CD14-positive monocyte (primary cell): Measurements from ENCODE around the gene TRIM65. TPM values are rescaled to one million over a fixed set of nuclear protein-coding genes. Genes with fewer than 3 reads are reported as not detected.

Experiments
- DNase-seq, 3 donors: peaks; one replicate each; pipeline ENCODE4 v3.0.0-alpha.2; 2011 to 2022
- H2AFZ ChIP-seq: 2 replicates; pipeline ENCODE4 v1.6.0; 2012; ENCODE audit warnings: mild to moderate bottlenecking, low read depth, low read length, inconsistent platforms; ENCODE audit not compliant: insufficient read depth, poor library complexity, severe bottlenecking
- H3K27ac ChIP-seq, 2 donors: 1 replicate in 1 of 2; 2 replicates in 1 of 2; pipeline ENCODE4 v1.5.1; 2012 to 2013; ENCODE audit warnings: low read length in 2 of 2, control low read depth in 1 of 2, inconsistent platforms in 1 of 2, low read depth in 1 of 2, mild to moderate bottlenecking in 1 of 2
- H3K27me3 ChIP-seq, 2 donors: one replicate each; pipeline versions ENCODE4 v1.6.0 to v1.6.1; 2011 to 2013; ENCODE audit warnings: low read length in 2 of 2; ENCODE audit not compliant: control insufficient read depth in 2 of 2, insufficient read depth in 2 of 2
- H3K36me3 ChIP-seq, 2 donors: replicated peaks in 1 of 2; 1 replicate in 1 of 2; 2 replicates in 1 of 2; pipeline versions ENCODE4 v1.5.1 to v1.6.1; 2012 to 2013; ENCODE audit warnings: low read length in 2 of 2, control low read depth in 1 of 2, inconsistent platforms in 1 of 2, mild to moderate bottlenecking in 1 of 2; ENCODE audit not compliant: insufficient read depth in 2 of 2, control insufficient read depth in 1 of 2
- H3K4me1 ChIP-seq, 2 donors: 1 replicate in 1 of 2; 2 replicates in 1 of 2; pipeline versions ENCODE4 v1.5.1 to v1.6.1; 2012 to 2013; ENCODE audit warnings: low read length in 2 of 2, control low read depth in 1 of 2, inconsistent platforms in 1 of 2, mild to moderate bottlenecking in 1 of 2, moderate library complexity in 1 of 2; ENCODE audit not compliant: insufficient read depth in 2 of 2, control insufficient read depth in 1 of 2
- H3K4me2 ChIP-seq: replicated peaks from 2 replicates; pipeline ENCODE3; 2012; ENCODE audit warnings: low read length, moderate library complexity, mild to moderate bottlenecking; ENCODE audit not compliant: poor library complexity, severe bottlenecking; ENCODE audit errors: extremely low read depth
- H3K4me3 ChIP-seq, 3 experiments: fragments of 200-600 bp in 1 of 3; sonication (generic) in 1 of 3; replicated peaks in 1 of 3; 1 replicate in 2 of 3; 2 replicates in 1 of 3; pipeline ENCODE4 v1.5.1; 2011 to 2013; ENCODE audit warnings: low read length in 3 of 3, mild to moderate bottlenecking in 3 of 3, control low read depth in 2 of 3, low read depth in 2 of 3, inconsistent platforms in 1 of 3, moderate library complexity in 1 of 3
- H3K79me2 ChIP-seq: 2 replicates; pipeline ENCODE4 v1.6.0; 2012; ENCODE audit warnings: mild to moderate bottlenecking, control low read depth, inconsistent platforms, low read length, moderate library complexity; ENCODE audit not compliant: insufficient read depth
- H3K9ac ChIP-seq: 2 replicates; pipeline ENCODE4 v1.6.0; 2017; ENCODE audit warnings: low read length, mild to moderate bottlenecking; ENCODE audit not compliant: insufficient read depth, poor library complexity, severe bottlenecking
- H3K9me3 ChIP-seq, 2 donors: replicated peaks in 1 of 2; 1 replicate in 1 of 2; 2 replicates in 1 of 2; pipeline versions ENCODE4 v1.5.1 to v1.6.1; 2012 to 2013; ENCODE audit warnings: low read length in 2 of 2, control low read depth in 1 of 2; ENCODE audit not compliant: control insufficient read depth in 1 of 2, insufficient read depth in 1 of 2
- H4K20me1 ChIP-seq: 2 replicates; pipeline ENCODE4 v1.6.0; 2012; ENCODE audit warnings: mild to moderate bottlenecking, low read length, control low read depth, moderate library complexity; ENCODE audit not compliant: insufficient read depth
- H3K27ac Mint-ChIP-seq, 7 donors: one replicate each; pipeline ENCODE4 v1.8.0; 2020; ENCODE audit warnings: mild to moderate bottlenecking in 7 of 7, mixed read lengths in 7 of 7, moderate library complexity in 6 of 7, inconsistent platforms in 2 of 7
- H3K27me3 Mint-ChIP-seq, 3 donors: one replicate each; pipeline ENCODE4 v1.8.0; 2021 to 2022; ENCODE audit warnings: low read depth in 3 of 3, mild to moderate bottlenecking in 3 of 3, mixed read lengths in 3 of 3, moderate library complexity in 3 of 3, inconsistent platforms in 1 of 3
- H3K36me3 Mint-ChIP-seq, 2 donors: one replicate each; pipeline ENCODE4 v1.8.0; 2020; ENCODE audit warnings: mixed read lengths in 2 of 2, inconsistent platforms in 1 of 2, mild to moderate bottlenecking in 1 of 2
- H3K4me1 Mint-ChIP-seq: one replicate; pipeline ENCODE4 v1.8.0; 2020; ENCODE audit warnings: mild to moderate bottlenecking, mixed read lengths
- H3K4me3 Mint-ChIP-seq, 2 donors: one replicate each; pipeline ENCODE4 v1.8.0; 2020; ENCODE audit warnings: mild to moderate bottlenecking in 2 of 2, mixed read lengths in 2 of 2, moderate library complexity in 1 of 2
- H3K9me3 Mint-ChIP-seq, 7 donors: one replicate each; pipeline ENCODE4 v1.8.0; 2020 to 2022; ENCODE audit warnings: mixed read lengths in 7 of 7, mild to moderate bottlenecking in 6 of 7, moderate library complexity in 6 of 7, inconsistent platforms in 2 of 7
- CTCF ChIP-seq: fragments of 200-600 bp; IDR thresholded peaks from one replicate; pipeline ENCODE4 v1.8.0; 2022; ENCODE audit warnings: antibody characterized with exemption, mild to moderate bottlenecking
- WGBS: methylation state at CpG from one replicate; pipeline ENCODE4 v1.1.5; 2013; ENCODE audit warnings: missing lambda C conversion rate; ENCODE audit not compliant: insufficient coverage; 5-methylcytosine and 5-hydroxymethylcytosine counted together
- intact Hi-C, 2 donors: fragments of 100-400 bp; cut with micrococcal nuclease; formaldehyde crosslinking; loops; one replicate each; pipeline versions ENCODE4 v1.15.0 to v1.15.1; 2023
- polyA plus RNA-seq, 3 donors: library from polyadenylated mRNA; depleted of rRNA in 1 of 3; unstranded in 2 of 3; stranded (reverse) in 1 of 3; fragments of 300-500 nt in 2 of 3; fragments of >200 nt in 1 of 3; fragmentation: Illumina TruSeq in 2 of 3; gene quantifications; 1 replicate in 2 of 3; 2 replicates in 1 of 3; pipeline ENCODE4 v1.2.3, GENCODE V29; 2012 to 2021

Gene TRIM65
- polyA plus RNA-seq, 3 donors, result 5.6 to 10.4 (median 5.9) TPM

DNA sequence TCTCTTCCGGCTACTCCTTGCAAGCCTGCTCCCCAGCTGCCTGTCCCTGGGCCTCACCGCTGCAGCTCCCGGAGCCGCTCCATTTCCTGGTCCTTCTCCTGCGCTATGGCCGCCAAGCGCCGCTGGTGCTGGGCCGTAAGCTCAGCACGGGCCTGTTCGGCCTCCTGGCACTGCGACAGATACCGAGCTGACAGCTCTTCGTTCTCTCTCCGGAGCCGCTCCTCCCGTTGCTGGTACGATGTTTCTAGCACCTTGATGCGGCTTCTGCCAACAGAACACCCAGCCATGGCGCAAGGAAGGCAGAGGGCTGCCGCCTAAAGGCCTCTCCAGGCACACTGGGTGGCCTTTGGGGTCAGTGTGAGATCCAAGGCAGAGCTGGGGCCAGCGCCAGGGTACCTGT is 22.9 kb upstream of the TRIM65 start:
- TF ChIP-seq CTCF, result no peak
- Mint-ChIP-seq H3K27ac (no peak overlapping the region), H3K36me3 (no peaks in the 10 kb centered on the region), H3K4me1 (no peaks in the 10 kb centered on the region), H3K27me3 (peaks cover 1 to 2% (median 1%) of the 10 kb centered on the region in 3 donors), H3K9me3 (no peaks in the 10 kb centered on the region), H3K4me3 (no peak overlapping the region)
- Histone ChIP-seq H4K20me1 (no peaks in the 10 kb centered on the region), H3K4me2 (no peak overlapping the region), H2AFZ (no peak overlapping the region), H3K4me1 (no peaks in the 10 kb centered on the region), H3K9ac (no peak overlapping the region), H3K79me2 (no peaks in the 10 kb centered on the region), H3K27ac (no peak overlapping the region), H3K27me3 (no peaks in the 10 kb centered on the region), H3K36me3 (no peaks in the 10 kb centered on the region), H3K9me3 (no peaks in the 10 kb centered on the region), H3K4me3 (no peak overlapping the region)
- DNase-seq, result no peak
- WGBS, result 99% methylated on average over 20 of the region's 22 CpGs
- intact Hi-C loops, result no loop called here

DNA sequence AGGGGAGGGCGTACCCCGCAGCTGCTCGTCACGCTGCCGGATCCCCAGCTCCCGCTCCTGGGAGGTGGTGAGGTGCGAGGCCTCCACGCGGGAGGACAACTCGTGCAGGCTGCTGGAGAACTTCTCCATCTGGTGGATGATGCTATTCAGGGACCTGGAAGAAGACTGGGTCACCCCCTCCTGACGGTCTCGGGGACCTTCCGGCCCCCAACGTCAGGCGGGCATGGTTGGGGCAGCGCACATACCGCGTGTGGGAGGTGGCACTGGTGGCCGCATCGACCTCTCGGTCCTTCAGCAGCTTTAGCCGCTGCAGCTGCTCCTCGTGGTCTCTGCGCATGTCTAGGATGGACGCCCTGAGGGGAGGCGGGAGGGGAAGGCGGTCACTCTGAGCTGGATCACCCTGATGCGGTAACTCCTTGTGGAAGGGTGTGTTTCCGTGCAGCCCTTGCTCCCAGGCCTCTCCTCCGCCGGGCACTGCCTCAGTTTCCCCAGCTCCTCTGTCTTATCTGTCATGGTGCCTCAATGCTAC is 21.2 kb upstream of the TRIM65 start:
- Histone ChIP-seq H3K4me1 (no peaks in the 10 kb centered on the region), H4K20me1 (no peaks in the 10 kb centered on the region), H3K4me3 (no peak overlapping the region), H3K9ac (no peak overlapping the region), H3K27ac (no peak overlapping the region), H3K27me3 (no peaks in the 10 kb centered on the region), H3K4me2 (no peak overlapping the region), H2AFZ (no peak overlapping the region), H3K36me3 (no peaks in the 10 kb centered on the region), H3K79me2 (no peaks in the 10 kb centered on the region), H3K9me3 (no peaks in the 10 kb centered on the region)
- H3K4me1 Mint-ChIP-seq, result peaks cover 1% of the 10 kb centered on the region
- no peak overlapping the region for H3K27ac Mint-ChIP-seq
- peaks cover 1 to 2% (median 1%) of the 10 kb centered on the region in 3 donors for H3K27me3 Mint-ChIP-seq
- intact Hi-C loops, result no loop called here
- DNase-seq, result no peak
- peaks cover 0 to 2% (median 0%) of the 10 kb centered on the region in 7 donors for H3K9me3 Mint-ChIP-seq
- H3K4me3 Mint-ChIP-seq, result no peak overlapping the region
- no peak for TF ChIP-seq CTCF
- H3K36me3 Mint-ChIP-seq, result no peaks in the 10 kb centered on the region
- 98% methylated on average over 30 of the region's 31 CpGs for WGBS
